Gastroesophageal sphincter (tissue), 3 donors: ENCODE data around the gene DPP6.

ENCODE experiments used
- EP300 ChIP-seq: sonication (generic); formaldehyde crosslinking; IDR thresholded peaks from one replicate; pipeline ENCODE4 v1.6.1; 2017; ENCODE audit warnings: antibody characterized with exemption, mild to moderate bottlenecking
- POLR2A ChIP-seq, 2 donors: fragments of 450-650 bp; IDR thresholded peaks; one replicate each; pipeline ENCODE4 v1.6.1; 2017; ENCODE audit warnings: antibody characterized with exemption in 2 of 2, mild to moderate bottlenecking in 2 of 2, moderate library complexity in 1 of 2
- POLR2AphosphoS5 ChIP-seq: sonication (generic); formaldehyde crosslinking; IDR thresholded peaks from one replicate; pipeline ENCODE4 v1.6.1; 2017; ENCODE audit warnings: antibody characterized with exemption
- TF ChIP-seq, protein P1 (sequence below), 4 experiments: fragments of 200-600 bp in 2 of 4; fragments of 450-650 bp in 2 of 4; sonication (generic) in 1 of 4; IDR thresholded peaks; one replicate each; pipeline ENCODE4 v1.5.1; 2017 to 2019; ENCODE audit warnings: antibody characterized with exemption in 4 of 4, mild to moderate bottlenecking in 2 of 4, moderate library complexity in 2 of 4

DNA sequence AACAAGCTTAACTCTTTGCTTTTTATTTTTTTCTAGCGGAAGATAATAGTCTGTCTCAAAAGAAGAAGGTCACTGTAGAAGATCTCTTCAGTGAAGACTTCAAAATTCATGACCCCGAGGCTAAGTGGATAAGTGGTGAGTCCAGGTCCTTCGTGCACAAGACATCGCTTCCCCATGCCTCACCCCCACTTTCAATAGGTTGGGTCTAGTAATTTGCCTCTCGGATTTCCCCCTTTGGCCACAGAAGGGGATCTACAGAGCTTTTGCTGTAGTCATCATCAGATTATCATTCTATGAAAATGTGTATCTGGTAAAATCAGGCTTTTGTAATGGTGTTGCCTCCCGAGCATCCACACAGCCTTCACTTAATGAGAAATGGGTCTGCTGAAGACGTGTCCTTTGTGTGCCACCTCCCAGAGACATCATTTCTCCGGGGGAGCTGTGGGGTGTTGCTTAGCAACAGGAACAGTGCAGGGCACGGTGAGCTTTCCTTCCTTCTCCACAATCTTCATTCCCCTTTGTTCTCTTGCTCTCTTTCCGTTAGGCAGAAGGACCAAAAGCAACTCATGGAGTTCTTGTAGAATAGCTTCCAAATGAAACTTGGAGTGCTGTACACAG lies 422.8 kb downstream of the DPP6 start:
- no peak for TF ChIP-seq EP300
- no peak for TF ChIP-seq POLR2AphosphoS5
- TF ChIP-seq, protein P1, sequence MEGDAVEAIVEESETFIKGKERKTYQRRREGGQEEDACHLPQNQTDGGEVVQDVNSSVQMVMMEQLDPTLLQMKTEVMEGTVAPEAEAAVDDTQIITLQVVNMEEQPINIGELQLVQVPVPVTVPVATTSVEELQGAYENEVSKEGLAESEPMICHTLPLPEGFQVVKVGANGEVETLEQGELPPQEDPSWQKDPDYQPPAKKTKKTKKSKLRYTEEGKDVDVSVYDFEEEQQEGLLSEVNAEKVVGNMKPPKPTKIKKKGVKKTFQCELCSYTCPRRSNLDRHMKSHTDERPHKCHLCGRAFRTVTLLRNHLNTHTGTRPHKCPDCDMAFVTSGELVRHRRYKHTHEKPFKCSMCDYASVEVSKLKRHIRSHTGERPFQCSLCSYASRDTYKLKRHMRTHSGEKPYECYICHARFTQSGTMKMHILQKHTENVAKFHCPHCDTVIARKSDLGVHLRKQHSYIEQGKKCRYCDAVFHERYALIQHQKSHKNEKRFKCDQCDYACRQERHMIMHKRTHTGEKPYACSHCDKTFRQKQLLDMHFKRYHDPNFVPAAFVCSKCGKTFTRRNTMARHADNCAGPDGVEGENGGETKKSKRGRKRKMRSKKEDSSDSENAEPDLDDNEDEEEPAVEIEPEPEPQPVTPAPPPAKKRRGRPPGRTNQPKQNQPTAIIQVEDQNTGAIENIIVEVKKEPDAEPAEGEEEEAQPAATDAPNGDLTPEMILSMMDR (IDR thresholded peaks at IDR 0.05) = no peak
- no peak for TF ChIP-seq POLR2A (IDR thresholded peaks at IDR 0.05)
